NB4 (cell line): ENCODE measurements around the gene IL17C.

ENCODE experiments used
- DNase-seq: peaks from one replicate; pipeline ENCODE4 v3.0.0; 2010; ENCODE audit warnings: low read depth
- H3K4me3 ChIP-seq: one replicate; pipeline ENCODE4 v1.5.1; 2011; ENCODE audit warnings: mild to moderate bottlenecking, low read depth, low read length, moderate library complexity
- CTCF ChIP-seq: IDR thresholded peaks from one replicate; pipeline ENCODE4 v1.5.1; 2012; ENCODE audit warnings: low read depth, low read length
- MAX ChIP-seq: IDR thresholded peaks from 2 replicates; pipeline ENCODE4 v1.6.1; 2011; ENCODE audit warnings: low read depth, low read length
- MYC ChIP-seq: IDR thresholded peaks from 2 replicates; pipeline ENCODE4 v1.6.1; 2011; ENCODE audit warnings: low read depth, low read length
- POLR2A ChIP-seq: IDR thresholded peaks from 2 replicates; pipeline ENCODE4 v1.6.1; 2011; ENCODE audit warnings: mild to moderate bottlenecking; ENCODE audit not compliant: insufficient read length; ENCODE audit errors: extremely low read depth

IL17C gene

GRCh38 chr16:88636488-88637265 lies 1.7 kb upstream of the IL17C start:
- no peak overlapping the region for H3K4me3 ChIP-seq
- TF ChIP-seq CTCF: peak; percentile 3
- TF ChIP-seq MAX: no peak
- DNase-seq: no peak

GRCh38 chr16:88639231-88640038 lies 1.1 kb downstream of the IL17C start:
- DNase-seq: peak; percentile 34
- no peak overlapping the region for H3K4me3 ChIP-seq
- TF ChIP-seq MYC: no peak

- no peak for DNase-seq
- no peak overlapping the region for H3K4me3 ChIP-seq
- TF ChIP-seq MAX: no peak
- TF ChIP-seq CTCF: no peak
- TF ChIP-seq POLR2A: no peak
- no peak for TF ChIP-seq MYC
These were observed 1.7 kb downstream of the IL17C start for GRCh38 chr16:88640039-88640495.

GRCh38 chr16:88640498-88641247 lies 2.3 kb downstream of the IL17C start:
- H3K4me3 ChIP-seq: no peak overlapping the region
- DNase-seq: peak; percentile 54
- TF ChIP-seq CTCF: no peak
- no peak for TF ChIP-seq MYC
- TF ChIP-seq POLR2A: peak; percentile 17
- no peak for TF ChIP-seq MAX

- DNase-seq: no peak
- H3K4me3 ChIP-seq: no peak overlapping the region
- no peak for TF ChIP-seq POLR2A
- no peak for TF ChIP-seq MYC
- TF ChIP-seq CTCF: no peak
- TF ChIP-seq MAX: no peak
These were observed 4.7 kb downstream of the IL17C start for GRCh38 chr16:88642881-88643643.
